SH-SY5Y (cell line): ENCODE results near the gene CYGB.

Source experiments
- GATA2 ChIP-seq: IDR thresholded peaks from 2 replicates; pipeline ENCODE4 v1.6.1; 2011; ENCODE audit warnings: mild to moderate bottlenecking, low read depth, low read length
- GATA3 ChIP-seq: IDR thresholded peaks from 2 replicates; pipeline ENCODE4 v1.6.1; 2011; ENCODE audit warnings: low read depth, mild to moderate bottlenecking, low read length, moderate library complexity

GRCh38 chr17:76553178-76553908 is 15.8 kb upstream of the CYGB start:
- TF ChIP-seq GATA2 (no peak), GATA3 (no peak)
